HG03025 (cell line): ENCODE measurements around the gene CFAP107.

ENCODE experiments used
- ATAC-seq: cut with Tn5 transposase; IDR thresholded peaks from one replicate; pipeline ENCODE4 v1.9.1; 2021; ENCODE audit warnings: mild to moderate bottlenecking, moderate library complexity; ENCODE audit not compliant: unreplicated experiment, low FRiP score

Gene CFAP107

GRCh38 chr1:12739613-12740012 is 6.4 kb upstream of the CFAP107 start:
- ATAC-seq, result no peak

GRCh38 chr1:12741946-12742345 is 4.1 kb upstream of the CFAP107 start:
- ATAC-seq, result no peak

- ATAC-seq, result no peak
Measured at GRCh38 chr1:12745126-12745991, 641 bp upstream of the CFAP107 start.

GRCh38 chr1:12748778-12749355 is 2.9 kb downstream of the CFAP107 start:
- ATAC-seq, result no peak

- no peak for ATAC-seq
Measured at GRCh38 chr1:12754738-12755137, 8.7 kb downstream of the CFAP107 start.

GRCh38 chr1:12756273-12756672 is 10.3 kb downstream of the CFAP107 start:
- ATAC-seq, result no peak

GRCh38 chr1:12756768-12757413 is 10.9 kb downstream of the CFAP107 start:
- ATAC-seq, result no peak

GRCh38 chr1:12757836-12758235 is 11.8 kb downstream of the CFAP107 start:
- no peak for ATAC-seq

GRCh38 chr1:12760256-12760795 is 14.3 kb downstream of the CFAP107 start:
- ATAC-seq, result no peak

- no peak for ATAC-seq
Measured at GRCh38 chr1:12761781-12762180, 15.8 kb downstream of the CFAP107 start.

- ATAC-seq, result no peak
Measured at GRCh38 chr1:12762766-12763165, 16.8 kb downstream of the CFAP107 start.

- ATAC-seq, result no peak
Measured at GRCh38 chr1:12763479-12763878, 17.5 kb downstream of the CFAP107 start.

GRCh38 chr1:12764016-12764415 is 18.0 kb downstream of the CFAP107 start:
- ATAC-seq, result no peak

- no peak for ATAC-seq
Measured at GRCh38 chr1:12769031-12769430, 23.0 kb downstream of the CFAP107 start.

GRCh38 chr1:12769976-12770505 is 24.0 kb downstream of the CFAP107 start:
- no peak for ATAC-seq

GRCh38 chr1:12770620-12771019 is 24.6 kb downstream of the CFAP107 start:
- no peak for ATAC-seq

- ATAC-seq, result no peak
Measured at GRCh38 chr1:12771186-12771585, 25.2 kb downstream of the CFAP107 start.

GRCh38 chr1:12772520-12772919 is 26.5 kb downstream of the CFAP107 start:
- no peak for ATAC-seq

GRCh38 chr1:12773438-12773837 is 27.4 kb downstream of the CFAP107 start, which contains the start of gene PRAMEF12:
TSS of gene PRAMEF12 (plus strand) at chr1:12773738. CDS start at chr1:12774868, 1,130 bp downstream.
- ATAC-seq, result no peak

- ATAC-seq, result no peak
Measured at GRCh38 chr1:12774801-12775345, 28.9 kb downstream of the CFAP107 start.

GRCh38 chr1:12775443-12775842 is 29.4 kb downstream of the CFAP107 start:
- ATAC-seq, result no peak
